ENCODE measurements around the gene VAV3.

GRCh38 chr1:107954126-107954525 is 10.9 kb downstream of the VAV3 start:
- TF ChIP-seq CTCF (IDR thresholded peaks at IDR 0.05; ENCODE audit: insufficient read depth, low read depth, low read length) (no peak), EZH2 (IDR thresholded peaks at IDR 0.05; ENCODE audit: insufficient read depth, low read length) (no peak)

Data from astrocyte (in vitro differentiated cells and primary cell).